Measurements from ENCODE around the gene SDC1.

Gene SDC1

DNA sequence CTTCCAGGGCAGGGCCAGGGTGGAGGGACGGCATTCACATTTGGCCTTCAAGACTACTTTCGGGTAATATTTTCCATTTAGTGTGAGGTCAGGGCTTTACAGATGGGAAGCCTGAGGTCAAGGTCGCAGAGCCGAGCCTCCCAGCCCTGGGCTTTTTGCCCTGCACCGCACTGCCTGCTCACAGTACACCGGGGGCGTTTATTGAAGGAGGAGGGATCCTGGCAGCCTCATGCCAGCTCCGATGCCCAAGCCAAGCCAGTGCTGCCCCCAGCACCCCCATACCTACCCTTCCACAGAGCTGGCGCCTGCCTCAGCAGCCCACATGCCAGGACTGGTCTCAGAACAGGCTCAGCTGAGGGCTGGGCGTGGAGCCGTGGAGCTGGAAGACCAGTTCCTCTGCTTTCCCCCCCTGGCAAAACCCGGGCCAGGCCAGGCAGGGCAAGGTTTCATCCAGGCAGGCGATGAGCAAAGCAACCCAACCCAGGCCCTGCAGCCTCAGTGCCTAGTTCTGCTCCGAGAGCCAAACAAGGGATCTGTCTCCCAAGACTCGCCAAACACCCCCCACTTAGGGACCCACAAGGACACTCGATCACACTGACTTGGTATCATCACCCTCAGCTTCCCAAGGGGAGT, 11.9 kb downstream of the SDC1 start:
- TF ChIP-seq, protein P1, sequence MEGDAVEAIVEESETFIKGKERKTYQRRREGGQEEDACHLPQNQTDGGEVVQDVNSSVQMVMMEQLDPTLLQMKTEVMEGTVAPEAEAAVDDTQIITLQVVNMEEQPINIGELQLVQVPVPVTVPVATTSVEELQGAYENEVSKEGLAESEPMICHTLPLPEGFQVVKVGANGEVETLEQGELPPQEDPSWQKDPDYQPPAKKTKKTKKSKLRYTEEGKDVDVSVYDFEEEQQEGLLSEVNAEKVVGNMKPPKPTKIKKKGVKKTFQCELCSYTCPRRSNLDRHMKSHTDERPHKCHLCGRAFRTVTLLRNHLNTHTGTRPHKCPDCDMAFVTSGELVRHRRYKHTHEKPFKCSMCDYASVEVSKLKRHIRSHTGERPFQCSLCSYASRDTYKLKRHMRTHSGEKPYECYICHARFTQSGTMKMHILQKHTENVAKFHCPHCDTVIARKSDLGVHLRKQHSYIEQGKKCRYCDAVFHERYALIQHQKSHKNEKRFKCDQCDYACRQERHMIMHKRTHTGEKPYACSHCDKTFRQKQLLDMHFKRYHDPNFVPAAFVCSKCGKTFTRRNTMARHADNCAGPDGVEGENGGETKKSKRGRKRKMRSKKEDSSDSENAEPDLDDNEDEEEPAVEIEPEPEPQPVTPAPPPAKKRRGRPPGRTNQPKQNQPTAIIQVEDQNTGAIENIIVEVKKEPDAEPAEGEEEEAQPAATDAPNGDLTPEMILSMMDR (IDR thresholded peaks at IDR 0.05; ENCODE audit: poor library complexity, severe bottlenecking) = no peak
- Histone ChIP-seq H3K27ac (ENCODE audit: poor library complexity, severe bottlenecking) (peak overlapping the region; percentile 97), H3K4me1 (ENCODE audit: insufficient read depth, poor library complexity, severe bottlenecking) (peaks cover 98% of the 10 kb centered on the region)

DNA sequence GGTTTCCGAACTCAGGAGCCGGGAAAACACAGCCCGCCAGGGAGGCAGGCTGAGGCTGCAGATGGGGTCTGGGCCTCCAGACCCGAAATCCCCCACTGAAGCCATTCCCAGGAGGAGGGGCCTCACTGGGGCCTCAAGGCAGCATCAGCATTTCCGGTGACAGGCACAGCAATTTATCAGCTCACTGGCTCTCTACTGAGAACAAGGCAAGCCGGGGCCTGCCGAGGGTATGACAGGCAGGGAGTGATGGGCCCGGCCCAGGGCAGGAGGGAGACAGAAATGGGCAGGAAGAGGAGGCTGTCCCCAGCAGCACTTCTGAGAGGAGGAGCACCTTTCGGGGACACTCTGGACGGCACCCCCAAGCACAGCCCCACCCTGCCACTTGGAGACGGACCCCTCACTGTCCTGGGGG, 12.5 kb downstream of the SDC1 start:
- Histone ChIP-seq H3K27me3 (ENCODE audit: insufficient read depth, poor library complexity, severe bottlenecking) (no peaks in the 10 kb centered on the region), H3K4me1 (ENCODE audit: insufficient read depth, poor library complexity, severe bottlenecking) (peaks cover 99% of the 10 kb centered on the region), H3K9me3 (ENCODE audit: severe bottlenecking) (no peaks in the 10 kb centered on the region), H3K36me3 (ENCODE audit: low read depth) (peaks cover 80% of the 10 kb centered on the region), H3K27ac (ENCODE audit: poor library complexity, severe bottlenecking) (peak overlapping the region; percentile 97), H3K4me3 (ENCODE audit: severe bottlenecking) (no peak overlapping the region)
- DNase-seq (ENCODE audit: low spot score) (peak; percentile 96), ATAC-seq (ENCODE audit: low read depth) (peak; percentile 76)
- TF ChIP-seq, protein P1 (IDR thresholded peaks at IDR 0.05; ENCODE audit: poor library complexity, severe bottlenecking) = no peak

More for the DNA sequence above, 11.9 kb downstream of the SDC1 start:
- ATAC-seq (ENCODE audit: low read depth) (peak; percentile 57), DNase-seq (ENCODE audit: low spot score) (peak; percentile 97)
- Histone ChIP-seq H3K9me3 (ENCODE audit: severe bottlenecking) (no peaks in the 10 kb centered on the region), H3K4me3 (ENCODE audit: severe bottlenecking) (no peak overlapping the region), H3K27me3 (ENCODE audit: insufficient read depth, poor library complexity, severe bottlenecking) (no peaks in the 10 kb centered on the region), H3K36me3 (ENCODE audit: low read depth) (peaks cover 78% of the 10 kb centered on the region)

DNA sequence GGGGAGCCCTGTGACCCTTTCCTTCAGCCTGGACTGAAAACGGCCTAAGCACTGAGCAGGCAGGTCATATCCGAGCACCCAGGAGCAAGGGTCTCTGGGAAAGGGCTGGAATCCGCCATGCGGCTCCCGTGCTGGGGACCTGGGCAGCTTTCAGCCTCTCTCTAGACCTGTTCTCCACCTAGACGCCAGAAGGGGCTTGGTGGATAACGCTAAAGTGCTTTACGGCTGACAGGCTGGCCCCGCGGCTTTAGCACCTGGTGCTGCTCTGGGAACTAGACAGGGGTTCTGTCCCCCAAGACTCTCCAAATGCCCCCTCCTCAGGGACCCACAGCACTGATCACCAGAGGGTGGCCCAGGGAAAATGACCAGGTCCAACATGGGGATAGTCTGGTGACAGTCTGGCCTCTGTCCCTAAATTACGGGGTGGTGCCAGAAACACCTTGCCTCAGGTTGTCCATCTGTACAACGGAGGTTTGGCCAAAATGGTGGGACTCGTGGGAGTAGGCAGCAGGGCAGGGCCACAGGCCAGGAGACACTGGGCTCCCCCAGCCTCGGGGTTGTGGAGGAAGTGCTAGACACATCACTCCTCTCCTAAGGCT, 13.0 kb downstream of the SDC1 start:
- H3K4me3 ChIP-seq (ENCODE audit: severe bottlenecking) = no peak overlapping the region
- no peaks in the 10 kb centered on the region for H3K9me3 ChIP-seq (ENCODE audit: severe bottlenecking)
- TF ChIP-seq, protein P1 (IDR thresholded peaks at IDR 0.05; ENCODE audit: poor library complexity, severe bottlenecking) = no peak
- H3K4me1 ChIP-seq (ENCODE audit: insufficient read depth, poor library complexity, severe bottlenecking) = peaks cover 99% of the 10 kb centered on the region
- peaks cover 80% of the 10 kb centered on the region for H3K36me3 ChIP-seq (ENCODE audit: low read depth)
- no peak; the same call in 1 of the 3 replicates for ATAC-seq (ENCODE audit: low read depth)
- H3K27ac ChIP-seq (ENCODE audit: poor library complexity, severe bottlenecking) = peak overlapping the region; percentile 97
- no peak for DNase-seq (ENCODE audit: low spot score)
- no peaks in the 10 kb centered on the region for H3K27me3 ChIP-seq (ENCODE audit: insufficient read depth, poor library complexity, severe bottlenecking)

DNA sequence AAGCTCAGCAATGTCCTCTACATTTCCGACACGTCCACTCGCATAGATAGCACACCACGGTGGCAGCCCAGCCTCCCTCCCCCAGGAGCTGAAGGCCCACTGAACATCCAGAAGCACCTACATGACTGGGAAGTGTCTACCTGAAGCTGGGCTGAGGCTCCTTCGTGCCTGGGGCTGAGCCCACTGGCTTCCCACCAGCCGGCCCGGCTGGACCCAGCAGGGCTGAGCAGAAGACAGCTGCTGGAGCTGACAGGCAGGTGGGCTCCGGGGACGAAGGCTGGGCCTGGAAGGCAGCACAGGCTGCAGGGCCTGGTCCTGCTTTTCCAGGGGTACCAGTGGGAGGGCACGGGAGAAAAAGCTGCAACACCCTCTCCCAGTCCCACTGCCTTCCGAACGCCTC, 13.5 kb downstream of the SDC1 start:
- peaks cover 80% of the 10 kb centered on the region for H3K36me3 ChIP-seq (ENCODE audit: low read depth)
- H3K27me3 ChIP-seq (ENCODE audit: insufficient read depth, poor library complexity, severe bottlenecking) = no peaks in the 10 kb centered on the region
- no peak for ATAC-seq (ENCODE audit: low read depth)
- H3K9me3 ChIP-seq (ENCODE audit: severe bottlenecking) = no peaks in the 10 kb centered on the region
- H3K4me3 ChIP-seq (ENCODE audit: severe bottlenecking) = no peak overlapping the region
- no peak for DNase-seq (ENCODE audit: low spot score)
- peak overlapping the region; percentile 97 for H3K27ac ChIP-seq (ENCODE audit: poor library complexity, severe bottlenecking)
- TF ChIP-seq, protein P1 (IDR thresholded peaks at IDR 0.05; ENCODE audit: poor library complexity, severe bottlenecking) = no peak
- H3K4me1 ChIP-seq (ENCODE audit: insufficient read depth, poor library complexity, severe bottlenecking) = peaks cover 99% of the 10 kb centered on the region

DNA sequence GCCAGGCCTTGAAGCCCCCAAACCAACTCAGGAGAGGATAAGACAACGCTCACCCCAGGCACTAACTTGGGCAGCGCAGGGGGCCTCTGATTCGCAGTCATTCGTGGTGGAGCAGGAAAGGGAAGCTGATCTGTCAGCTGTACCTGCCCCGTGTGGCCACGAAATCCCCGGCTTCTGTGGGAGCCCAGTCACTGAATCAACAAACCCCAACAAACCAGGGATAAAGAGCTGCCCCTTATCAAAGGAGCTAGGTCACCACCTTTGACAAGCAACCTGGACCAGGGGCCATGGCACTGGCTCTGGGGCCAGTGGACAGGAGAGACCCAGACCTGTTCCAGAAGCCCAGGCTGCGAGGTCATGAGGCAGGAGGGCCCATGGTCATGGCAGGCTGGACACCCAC, 14.5 kb downstream of the SDC1 start:
- H3K27me3 ChIP-seq (ENCODE audit: insufficient read depth, poor library complexity, severe bottlenecking) = no peaks in the 10 kb centered on the region
- peak overlapping the region; percentile 97 for H3K27ac ChIP-seq (ENCODE audit: poor library complexity, severe bottlenecking)
- H3K9me3 ChIP-seq (ENCODE audit: severe bottlenecking) = no peaks in the 10 kb centered on the region
- ATAC-seq (ENCODE audit: low read depth) = no peak
- H3K4me1 ChIP-seq (ENCODE audit: insufficient read depth, poor library complexity, severe bottlenecking) = peaks cover 93% of the 10 kb centered on the region
- no peak overlapping the region for H3K4me3 ChIP-seq (ENCODE audit: severe bottlenecking)
- TF ChIP-seq, protein P1 (IDR thresholded peaks at IDR 0.05; ENCODE audit: poor library complexity, severe bottlenecking) = no peak
- peaks cover 77% of the 10 kb centered on the region for H3K36me3 ChIP-seq (ENCODE audit: low read depth)
- no peak for DNase-seq (ENCODE audit: low spot score)
